Spleen (tissue), 7 donors: ENCODE measurements around the gene HLA-C.
"Not testable (repeated sequence)": the region's sequence is repeated elsewhere in the genome, so short reads cannot be mapped to it uniquely, and the experiment has no call there.

Experiments
- CTCF ChIP-seq, 11 experiments: fragments of 200-600 bp in 7 of 11; fragments of 450-650 bp in 4 of 11; sonication (generic) in 4 of 11; IDR thresholded peaks in 8 of 11; conservative IDR thresholded peaks in 3 of 11; 1 replicate in 7 of 11; 2 replicates in 4 of 11; pipeline versions ENCODE4 v1.4.0 to v1.8.0; 2016 to 2021; ENCODE audit warnings: antibody characterized with exemption in 11 of 11, inconsistent platforms in 4 of 11, mild to moderate bottlenecking in 1 of 11
- POLR2AphosphoS5 ChIP-seq, 3 donors: sonication (generic); formaldehyde crosslinking; IDR thresholded peaks; one replicate each; pipeline ENCODE4 v1.5.1; 2017; ENCODE audit warnings: antibody characterized with exemption in 3 of 3
- donor health status: DM: no; HTN: no; CAD: no; lungs with moderate emphysema.
- donor health status: DM: no; HTN: no; CAD: no.
- donor health status: DM: no; HTN: no; CAD: no.

- TF ChIP-seq CTCF (IDR thresholded peaks at IDR 0.05 in 8 of 11, conservative IDR thresholded peaks at IDR 0.05 in 3 of 11); POLR2AphosphoS5 (IDR thresholded peaks at IDR 0.05): not testable (repeated sequence)
Observed at GRCh38 chr6:31259995-31260394, 11.9 kb downstream of the HLA-C start.
